ENCODE results near the gene SHOC2. TPM values are rescaled to one million over a fixed set of nuclear protein-coding genes. Genes with fewer than 3 reads are reported as not detected.

The SHOC2 gene
- total RNA-seq, 1 donor from 2014 or later, result 60.8 TPM

DNA sequence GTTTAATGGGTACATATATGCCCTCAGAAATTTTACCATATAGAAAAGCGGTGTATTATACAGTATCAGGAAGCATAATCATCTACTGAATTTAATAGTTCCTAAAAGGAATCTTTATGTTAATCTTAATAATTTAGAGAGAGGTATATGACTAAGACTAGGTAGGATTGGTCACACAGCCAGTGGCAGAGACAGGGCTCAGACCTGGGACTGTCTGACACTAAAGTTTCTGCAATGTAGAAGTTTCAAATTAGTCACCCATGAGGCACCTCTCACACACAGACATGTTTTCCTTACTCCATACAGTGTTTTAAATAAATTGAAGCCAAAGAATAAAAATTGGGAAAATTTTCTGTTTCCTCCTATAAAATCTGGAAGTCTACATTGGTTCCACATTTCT is 84.6 kb downstream of the SHOC2 start:
- Mint-ChIP-seq H3K4me3 (ENCODE audit: unreplicated experiment) (no peak overlapping the region), H3K4me1 (ENCODE audit: unreplicated experiment) (no peaks in the 10 kb centered on the region), H3K9me3 (ENCODE audit: unreplicated experiment) (no peaks in the 10 kb centered on the region), H3K36me3 (ENCODE audit: unreplicated experiment) (peaks cover 41% of the 10 kb centered on the region), H3K27ac (ENCODE audit: unreplicated experiment) (no peak overlapping the region), H3K27me3 (ENCODE audit: unreplicated experiment) (no peaks in the 10 kb centered on the region)
- no peak for DNase-seq (ENCODE audit: extremely low spot score, unreplicated experiment)
- TF ChIP-seq, protein P1, sequence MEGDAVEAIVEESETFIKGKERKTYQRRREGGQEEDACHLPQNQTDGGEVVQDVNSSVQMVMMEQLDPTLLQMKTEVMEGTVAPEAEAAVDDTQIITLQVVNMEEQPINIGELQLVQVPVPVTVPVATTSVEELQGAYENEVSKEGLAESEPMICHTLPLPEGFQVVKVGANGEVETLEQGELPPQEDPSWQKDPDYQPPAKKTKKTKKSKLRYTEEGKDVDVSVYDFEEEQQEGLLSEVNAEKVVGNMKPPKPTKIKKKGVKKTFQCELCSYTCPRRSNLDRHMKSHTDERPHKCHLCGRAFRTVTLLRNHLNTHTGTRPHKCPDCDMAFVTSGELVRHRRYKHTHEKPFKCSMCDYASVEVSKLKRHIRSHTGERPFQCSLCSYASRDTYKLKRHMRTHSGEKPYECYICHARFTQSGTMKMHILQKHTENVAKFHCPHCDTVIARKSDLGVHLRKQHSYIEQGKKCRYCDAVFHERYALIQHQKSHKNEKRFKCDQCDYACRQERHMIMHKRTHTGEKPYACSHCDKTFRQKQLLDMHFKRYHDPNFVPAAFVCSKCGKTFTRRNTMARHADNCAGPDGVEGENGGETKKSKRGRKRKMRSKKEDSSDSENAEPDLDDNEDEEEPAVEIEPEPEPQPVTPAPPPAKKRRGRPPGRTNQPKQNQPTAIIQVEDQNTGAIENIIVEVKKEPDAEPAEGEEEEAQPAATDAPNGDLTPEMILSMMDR (IDR thresholded peaks at IDR 0.05), result no peak

DNA sequence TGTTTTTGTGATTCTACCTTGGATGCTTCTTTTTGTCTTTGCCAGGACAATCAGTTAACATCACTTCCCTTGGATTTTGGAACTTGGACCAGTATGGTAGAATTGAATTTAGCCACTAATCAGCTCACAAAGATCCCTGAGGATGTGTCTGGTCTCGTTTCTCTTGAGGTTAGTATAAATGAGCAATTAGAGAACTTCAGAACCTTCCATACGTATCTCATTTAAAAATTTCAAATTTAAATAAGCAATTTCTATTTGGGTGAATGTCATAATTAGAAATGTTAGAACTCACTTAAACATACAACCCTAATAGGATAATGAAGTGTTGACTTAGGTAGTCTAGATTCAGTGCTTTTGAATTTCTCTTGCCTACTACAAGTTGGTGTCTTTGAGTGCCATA is 88.1 kb downstream of the SHOC2 start:
- Mint-ChIP-seq H3K27ac (ENCODE audit: unreplicated experiment) (no peak overlapping the region), H3K27me3 (ENCODE audit: unreplicated experiment) (no peaks in the 10 kb centered on the region), H3K4me1 (ENCODE audit: unreplicated experiment) (no peaks in the 10 kb centered on the region), H3K9me3 (ENCODE audit: unreplicated experiment) (no peaks in the 10 kb centered on the region), H3K36me3 (ENCODE audit: unreplicated experiment) (peaks cover 43% of the 10 kb centered on the region), H3K4me3 (ENCODE audit: unreplicated experiment) (no peak overlapping the region)
- TF ChIP-seq, protein P1 (IDR thresholded peaks at IDR 0.05), result no peak
- no peak for DNase-seq (ENCODE audit: extremely low spot score, unreplicated experiment)

DNA sequence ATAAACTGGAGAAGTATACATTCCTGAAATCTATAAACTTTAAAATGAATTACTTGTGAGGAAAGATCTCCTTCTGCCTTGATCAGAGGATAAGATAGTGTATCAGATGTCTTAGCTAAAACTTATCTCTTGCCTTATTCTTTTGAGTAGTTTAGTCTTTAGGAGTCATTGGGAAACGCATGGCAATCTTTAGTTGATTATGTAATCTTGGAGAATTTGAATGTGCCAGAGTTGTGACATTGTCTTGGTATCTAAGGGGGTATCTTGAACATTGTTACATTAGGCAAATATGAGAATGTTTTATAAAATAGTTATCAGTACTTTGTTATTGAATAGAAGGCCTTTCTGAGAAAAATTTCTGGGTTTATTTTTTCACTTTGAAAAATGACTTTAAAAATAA is 95.8 kb downstream of the SHOC2 start:
- TF ChIP-seq, protein P1 (IDR thresholded peaks at IDR 0.05), result no peak
- no peak overlapping the region for H3K27ac Mint-ChIP-seq (ENCODE audit: unreplicated experiment)
- no peaks in the 10 kb centered on the region for H3K4me1 Mint-ChIP-seq (ENCODE audit: unreplicated experiment)
- peaks cover 47% of the 10 kb centered on the region for H3K36me3 Mint-ChIP-seq (ENCODE audit: unreplicated experiment)
- H3K4me3 Mint-ChIP-seq (ENCODE audit: unreplicated experiment), result no peak overlapping the region
- no peaks in the 10 kb centered on the region for H3K27me3 Mint-ChIP-seq (ENCODE audit: unreplicated experiment)
- DNase-seq (ENCODE audit: extremely low spot score, unreplicated experiment), result no peak
- no peaks in the 10 kb centered on the region for H3K9me3 Mint-ChIP-seq (ENCODE audit: unreplicated experiment)

DNA sequence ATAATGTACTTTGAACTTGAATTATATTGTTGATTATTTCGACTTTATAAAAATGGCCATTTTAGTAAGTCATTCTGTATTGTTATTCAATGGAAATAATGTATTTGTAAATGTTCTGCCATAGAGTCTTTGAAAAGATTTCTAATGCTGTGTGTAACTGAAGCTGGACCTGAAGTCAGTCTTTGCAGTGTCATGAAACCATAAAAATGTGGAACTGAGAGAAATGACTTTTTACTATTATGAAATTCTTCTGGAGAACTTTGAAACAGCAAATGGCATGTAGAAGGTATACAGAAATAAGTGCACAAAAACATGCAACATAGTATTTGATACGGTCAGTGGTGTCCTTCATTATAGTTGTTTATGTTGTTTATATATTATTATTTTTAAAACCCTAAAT is 97.7 kb downstream of the SHOC2 start:
- DNase-seq (ENCODE audit: extremely low spot score, unreplicated experiment), result no peak
- H3K4me3 Mint-ChIP-seq (ENCODE audit: unreplicated experiment), result no peak overlapping the region

DNA sequence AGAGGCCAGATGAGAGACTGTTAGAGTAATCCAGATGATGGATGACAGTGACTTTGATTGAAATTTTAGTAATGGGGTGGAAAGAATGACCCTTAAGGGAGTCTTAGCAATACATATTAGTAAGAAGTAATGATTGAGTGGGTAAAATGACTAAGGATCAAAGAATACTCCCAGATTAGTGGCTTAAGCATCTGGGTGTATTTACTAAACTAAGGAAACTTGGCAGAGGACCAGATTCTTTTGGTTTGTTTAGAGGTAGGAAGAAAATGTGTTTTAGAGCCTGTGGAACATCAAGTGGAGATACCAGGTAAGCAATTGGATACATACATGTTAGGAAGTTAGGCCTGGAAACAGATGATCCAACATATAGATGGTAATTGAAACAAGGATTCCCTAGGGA is 98.6 kb downstream of the SHOC2 start:
- H3K9me3 Mint-ChIP-seq (ENCODE audit: unreplicated experiment), result peaks cover 1% of the 10 kb centered on the region
- no peak overlapping the region for H3K27ac Mint-ChIP-seq (ENCODE audit: unreplicated experiment)
- H3K4me3 Mint-ChIP-seq (ENCODE audit: unreplicated experiment), result no peak overlapping the region
- no peaks in the 10 kb centered on the region for H3K4me1 Mint-ChIP-seq (ENCODE audit: unreplicated experiment)
- DNase-seq (ENCODE audit: extremely low spot score, unreplicated experiment), result no peak
- peaks cover 56% of the 10 kb centered on the region for H3K36me3 Mint-ChIP-seq (ENCODE audit: unreplicated experiment)
- TF ChIP-seq, protein P1 (IDR thresholded peaks at IDR 0.05), result no peak
- no peaks in the 10 kb centered on the region for H3K27me3 Mint-ChIP-seq (ENCODE audit: unreplicated experiment)

More for the DNA sequence above, 97.7 kb downstream of the SHOC2 start:
- TF ChIP-seq, protein P1 (IDR thresholded peaks at IDR 0.05), result no peak
- Mint-ChIP-seq H3K27ac (ENCODE audit: unreplicated experiment) (no peak overlapping the region), H3K9me3 (ENCODE audit: unreplicated experiment) (no peaks in the 10 kb centered on the region), H3K4me1 (ENCODE audit: unreplicated experiment) (no peaks in the 10 kb centered on the region), H3K36me3 (ENCODE audit: unreplicated experiment) (peaks cover 52% of the 10 kb centered on the region), H3K27me3 (ENCODE audit: unreplicated experiment) (no peaks in the 10 kb centered on the region)
